GM21360 (cell line): ENCODE results near the gene LY6G6C.

Experiments
- ATAC-seq: cut with Tn5 transposase; IDR thresholded peaks from one replicate; pipeline ENCODE4 v1.9.1; 2021; ENCODE audit warnings: mild to moderate bottlenecking, moderate library complexity; ENCODE audit not compliant: unreplicated experiment

LY6G6C gene

GRCh38 chr6:31727717-31728671 lies 6.4 kb upstream of the LY6G6C start:
- no peak for ATAC-seq

GRCh38 chr6:31727034-31727716 lies 5.6 kb upstream of the LY6G6C start:
- no peak for ATAC-seq

GRCh38 chr6:31725502-31726350 lies 4.2 kb upstream of the LY6G6C start:
- no peak for ATAC-seq

- ATAC-seq: no peak
Observed at GRCh38 chr6:31723980-31724691, 2.6 kb upstream of the LY6G6C start.

- no peak for ATAC-seq
Observed at GRCh38 chr6:31723245-31723979, 1.9 kb upstream of the LY6G6C start, which contains the start of gene MPIG6B. MPIG6B (plus strand) TSS chr6:31723373; CDS start chr6:31723384, 11 bp downstream.

- ATAC-seq: no peak
Observed at GRCh38 chr6:31722173-31722572, 627 bp upstream of the LY6G6C start.

GRCh38 chr6:31720196-31720770 lies 1.3 kb downstream of the LY6G6C start:
- no peak for ATAC-seq

GRCh38 chr6:31719001-31719400 lies 2.5 kb downstream of the LY6G6C start:
- ATAC-seq: no peak

- no peak for ATAC-seq
Observed at GRCh38 chr6:31718265-31718664, 3.3 kb downstream of the LY6G6C start.

GRCh38 chr6:31717499-31718222 lies 3.9 kb downstream of the LY6G6C start:
- no peak for ATAC-seq

- ATAC-seq: no peak
Observed at GRCh38 chr6:31715022-31715958, 6.3 kb downstream of the LY6G6C start, which contains the start of gene LY6G6D. LY6G6D (plus strand) TSS chr6:31715348; CDS start chr6:31715356, 8 bp downstream.

GRCh38 chr6:31713991-31714684 lies 7.4 kb downstream of the LY6G6C start:
- ATAC-seq: no peak

GRCh38 chr6:31713465-31713864 lies 8.1 kb downstream of the LY6G6C start:
- ATAC-seq: no peak

GRCh38 chr6:31712296-31712695 lies 9.2 kb downstream of the LY6G6C start:
- ATAC-seq: no peak

- ATAC-seq: no peak
Observed at GRCh38 chr6:31711233-31711632, 10.3 kb downstream of the LY6G6C start.

GRCh38 chr6:31710523-31711219 lies 10.9 kb downstream of the LY6G6C start:
- ATAC-seq: no peak
